Panc1 (cell line): ENCODE data around the gene ARHGEF7. TPM values are rescaled to one million over a fixed set of nuclear protein-coding genes. Genes with fewer than 3 reads are reported as not detected.

Source experiments
- ATAC-seq: fragments of 200-7000 bp; cut with Tn5 transposase; 2 replicates; pipeline ENCODE4 v1.9.1; 2020; ENCODE audit warnings: mild to moderate bottlenecking, moderate library complexity
- BruUV-seq: library from RNA; stranded (reverse); fragments of 400-500 nt; replicated peaks from 2 replicates; lab custom pipeline; 2021; lab: Mats Ljungman, UMichigan
- CTCF ChIA-PET: fragments of 300-600 bp; sonication (Branson Sonifier 250); formaldehyde crosslinking; loops from one replicate; lab custom pipeline; 2022; ENCODE audit warnings: antibody characterized with exemption; lab: Charles Lee
- POLR2A ChIA-PET: fragments of 300-600 bp; sonication (Branson Sonifier 250); formaldehyde crosslinking; loops from one replicate; lab custom pipeline; 2022; ENCODE audit warnings: antibody characterized with exemption; lab: Charles Lee
- DNase-seq: peaks from one replicate; pipeline ENCODE4 v3.0.0-alpha.2; 2010; ENCODE audit warnings: low read depth, low spot score
- H3K27ac ChIP-seq: 2 replicates; pipeline ENCODE4 v1.5.1; 2011; ENCODE audit warnings: mild to moderate bottlenecking, low read length, inconsistent platforms
- H3K27me3 ChIP-seq: fragments of 200-500 bp; sonication (Bioruptor generic); 2 replicates; pipeline ENCODE4 v1.6.0; 2014; ENCODE audit warnings: low read length, inconsistent platforms; ENCODE audit not compliant: control insufficient read depth, insufficient read depth
- H3K36me3 ChIP-seq: fragments of 200-500 bp; sonication (Bioruptor generic); 2 replicates; pipeline ENCODE4 v1.5.1; 2014; ENCODE audit warnings: inconsistent platforms, mild to moderate bottlenecking, low read length, moderate library complexity; ENCODE audit not compliant: control insufficient read depth, insufficient read depth
- H3K4me1 ChIP-seq: 2 replicates; pipeline ENCODE4 v1.5.1; 2011; ENCODE audit warnings: inconsistent platforms, mild to moderate bottlenecking, low read length, moderate library complexity; ENCODE audit not compliant: control insufficient read depth, insufficient read depth
- H3K4me3 ChIP-seq, 2 experiments: 2 replicates each; pipeline ENCODE4 v1.5.1; 2011 to 2012; ENCODE audit warnings: low read depth in 2 of 2, low read length in 2 of 2, mild to moderate bottlenecking in 2 of 2, inconsistent platforms in 1 of 2, moderate library complexity in 1 of 2
- H3K9me3 ChIP-seq: fragments of 200-500 bp; sonication (Bioruptor generic); 2 replicates; pipeline ENCODE4 v1.5.1; 2014; ENCODE audit warnings: low read depth, mild to moderate bottlenecking, inconsistent platforms, low read length, moderate library complexity; ENCODE audit not compliant: control insufficient read depth, insufficient read depth
- POLR2AphosphoS5 ChIP-seq: IDR thresholded peaks from 2 replicates; pipeline ENCODE4 v1.6.1; 2012; ENCODE audit warnings: mild to moderate bottlenecking, low read depth, low read length, moderate library complexity
- SIN3A ChIP-seq: IDR thresholded peaks from 2 replicates; pipeline ENCODE4 v1.6.1; 2012; ENCODE audit warnings: low read depth, mild to moderate bottlenecking, low read length, moderate library complexity, borderline replicate concordance; ENCODE audit not compliant: insufficient read depth
- TCF7L2 ChIP-seq: IDR thresholded peaks from 2 replicates; pipeline ENCODE4 v1.6.1; 2011; ENCODE audit warnings: mild to moderate bottlenecking, low read depth, low read length, inconsistent platforms
- in situ Hi-C: cut with HindIII; loops from 2 replicates; pipeline ENCODE4 v1.10.0; 2016; ENCODE audit warnings: low sequenced_read_pairs, low pct_unique_long_range_greater_than_20kb
- intact Hi-C: fragments of 100-400 bp; cut with micrococcal nuclease; formaldehyde crosslinking; loops from one replicate; pipeline ENCODE4 v1.10.0; 2022; ENCODE audit not compliant: unreplicated experiment
- total RNA-seq: library from RNA; stranded (reverse); gene quantifications from one replicate; pipeline ENCODE4 v1.2.1, GENCODE V29; 2021; ENCODE audit not compliant: unreplicated experiment
- TF ChIP-seq, protein P1 (sequence below), 2 experiments: IDR thresholded peaks; 2 replicates each; pipeline ENCODE4 v1.6.1; 2011 to 2012; ENCODE audit warnings: low read depth in 2 of 2, control low read depth in 1 of 2, low read length in 1 of 2, mild to moderate bottlenecking in 1 of 2, moderate library complexity in 1 of 2; ENCODE audit not compliant: insufficient read depth in 1 of 2
- TF ChIP-seq, protein P2 (sequence below): fragments of 450-650 bp; IDR thresholded peaks from 2 replicates; pipeline ENCODE4 v1.5.1; 2017; ENCODE audit warnings: mild to moderate bottlenecking

ARHGEF7 gene
- total RNA-seq, 1 experiment from 2014 or later = 36.4 TPM

DNA sequence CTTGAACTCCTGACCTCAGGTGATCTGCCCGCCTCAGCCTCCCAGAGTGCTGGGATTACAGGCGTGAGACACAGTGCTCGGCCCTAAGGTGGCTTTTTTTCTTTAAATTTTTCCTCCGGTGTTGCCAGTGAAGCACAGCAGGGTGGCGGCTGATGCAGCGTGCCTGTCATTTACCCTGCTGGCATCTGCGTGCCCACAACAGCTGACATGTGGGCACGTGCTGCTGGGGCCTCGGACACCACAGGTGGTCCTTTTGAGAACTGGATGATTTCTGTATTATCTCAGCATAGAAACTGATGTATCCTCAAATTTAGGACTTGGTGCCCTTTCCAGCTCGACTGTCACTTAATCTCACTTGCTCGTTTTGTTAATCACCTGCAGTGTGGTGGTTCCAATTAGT, 174.1 kb downstream of the ARHGEF7 start:
- POLR2A ChIA-PET = no interaction called here
- in situ Hi-C loops = no loop called here
- intact Hi-C loops = no loop called here
- ATAC-seq (no peak), DNase-seq (no peak)
- no TSS peak for BruUV-seq
- CTCF ChIA-PET = no interaction called here
- Histone ChIP-seq H3K4me1 (no peaks in the 10 kb centered on the region), H3K4me3 (no peak overlapping the region), H3K9me3 (no peaks in the 10 kb centered on the region), H3K27ac (no peak overlapping the region), H3K36me3 (0 out of 2 replicates have a peak, but pooled peaks cover 2% of the 10 kb centered on the region), H3K27me3 (no peaks in the 10 kb centered on the region)
- TF ChIP-seq, protein P1, sequence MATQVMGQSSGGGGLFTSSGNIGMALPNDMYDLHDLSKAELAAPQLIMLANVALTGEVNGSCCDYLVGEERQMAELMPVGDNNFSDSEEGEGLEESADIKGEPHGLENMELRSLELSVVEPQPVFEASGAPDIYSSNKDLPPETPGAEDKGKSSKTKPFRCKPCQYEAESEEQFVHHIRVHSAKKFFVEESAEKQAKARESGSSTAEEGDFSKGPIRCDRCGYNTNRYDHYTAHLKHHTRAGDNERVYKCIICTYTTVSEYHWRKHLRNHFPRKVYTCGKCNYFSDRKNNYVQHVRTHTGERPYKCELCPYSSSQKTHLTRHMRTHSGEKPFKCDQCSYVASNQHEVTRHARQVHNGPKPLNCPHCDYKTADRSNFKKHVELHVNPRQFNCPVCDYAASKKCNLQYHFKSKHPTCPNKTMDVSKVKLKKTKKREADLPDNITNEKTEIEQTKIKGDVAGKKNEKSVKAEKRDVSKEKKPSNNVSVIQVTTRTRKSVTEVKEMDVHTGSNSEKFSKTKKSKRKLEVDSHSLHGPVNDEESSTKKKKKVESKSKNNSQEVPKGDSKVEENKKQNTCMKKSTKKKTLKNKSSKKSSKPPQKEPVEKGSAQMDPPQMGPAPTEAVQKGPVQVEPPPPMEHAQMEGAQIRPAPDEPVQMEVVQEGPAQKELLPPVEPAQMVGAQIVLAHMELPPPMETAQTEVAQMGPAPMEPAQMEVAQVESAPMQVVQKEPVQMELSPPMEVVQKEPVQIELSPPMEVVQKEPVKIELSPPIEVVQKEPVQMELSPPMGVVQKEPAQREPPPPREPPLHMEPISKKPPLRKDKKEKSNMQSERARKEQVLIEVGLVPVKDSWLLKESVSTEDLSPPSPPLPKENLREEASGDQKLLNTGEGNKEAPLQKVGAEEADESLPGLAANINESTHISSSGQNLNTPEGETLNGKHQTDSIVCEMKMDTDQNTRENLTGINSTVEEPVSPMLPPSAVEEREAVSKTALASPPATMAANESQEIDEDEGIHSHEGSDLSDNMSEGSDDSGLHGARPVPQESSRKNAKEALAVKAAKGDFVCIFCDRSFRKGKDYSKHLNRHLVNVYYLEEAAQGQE (IDR thresholded peaks at IDR 0.05; ENCODE audit: insufficient read depth in 1 of 2, low read depth in 2 of 2, low read length in 1 of 2) = no peak
- TF ChIP-seq TCF7L2 (no peak), POLR2AphosphoS5 (no peak)
- TF ChIP-seq, protein P2, sequence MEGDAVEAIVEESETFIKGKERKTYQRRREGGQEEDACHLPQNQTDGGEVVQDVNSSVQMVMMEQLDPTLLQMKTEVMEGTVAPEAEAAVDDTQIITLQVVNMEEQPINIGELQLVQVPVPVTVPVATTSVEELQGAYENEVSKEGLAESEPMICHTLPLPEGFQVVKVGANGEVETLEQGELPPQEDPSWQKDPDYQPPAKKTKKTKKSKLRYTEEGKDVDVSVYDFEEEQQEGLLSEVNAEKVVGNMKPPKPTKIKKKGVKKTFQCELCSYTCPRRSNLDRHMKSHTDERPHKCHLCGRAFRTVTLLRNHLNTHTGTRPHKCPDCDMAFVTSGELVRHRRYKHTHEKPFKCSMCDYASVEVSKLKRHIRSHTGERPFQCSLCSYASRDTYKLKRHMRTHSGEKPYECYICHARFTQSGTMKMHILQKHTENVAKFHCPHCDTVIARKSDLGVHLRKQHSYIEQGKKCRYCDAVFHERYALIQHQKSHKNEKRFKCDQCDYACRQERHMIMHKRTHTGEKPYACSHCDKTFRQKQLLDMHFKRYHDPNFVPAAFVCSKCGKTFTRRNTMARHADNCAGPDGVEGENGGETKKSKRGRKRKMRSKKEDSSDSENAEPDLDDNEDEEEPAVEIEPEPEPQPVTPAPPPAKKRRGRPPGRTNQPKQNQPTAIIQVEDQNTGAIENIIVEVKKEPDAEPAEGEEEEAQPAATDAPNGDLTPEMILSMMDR = no peak

DNA sequence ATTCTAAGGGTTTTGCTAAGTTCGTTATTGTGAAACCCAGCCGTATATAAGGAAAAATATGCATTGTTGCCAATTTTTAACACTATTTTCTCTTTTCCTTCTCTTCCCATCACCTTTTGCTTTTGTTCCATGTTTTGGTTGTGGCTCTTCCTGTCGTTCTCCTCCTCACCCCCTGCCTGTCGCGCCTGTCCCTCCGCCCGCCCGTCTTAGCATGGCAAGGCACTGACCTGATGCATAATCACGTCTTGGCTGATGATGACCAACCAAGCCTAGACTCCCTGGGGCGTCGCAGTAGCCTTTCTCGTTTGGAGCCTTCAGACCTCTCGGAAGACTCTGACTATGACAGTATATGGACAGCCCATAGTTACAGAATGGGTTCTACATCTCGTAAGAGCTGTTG, 176.8 kb downstream of the ARHGEF7 start:
- ChIA-PET POLR2A (no interaction called here), CTCF (no interaction called here)
- Histone ChIP-seq H3K36me3 (no peaks in the 10 kb centered on the region), H3K4me3 (no peak overlapping the region), H3K9me3 (no peaks in the 10 kb centered on the region), H3K27ac (no peak overlapping the region), H3K4me1 (no peaks in the 10 kb centered on the region), H3K27me3 (no peaks in the 10 kb centered on the region)
- ATAC-seq = no peak
- BruUV-seq = no TSS peak
- TF ChIP-seq SIN3A = no peak
- TF ChIP-seq, protein P1 (IDR thresholded peaks at IDR 0.05; ENCODE audit: insufficient read depth in 1 of 2, low read depth in 2 of 2, low read length in 1 of 2) = no peak
- no peak for TF ChIP-seq TCF7L2
- no peak for TF ChIP-seq POLR2AphosphoS5
- TF ChIP-seq, protein P2 = no peak
- intact Hi-C loops = no loop called here
- no peak for DNase-seq
- in situ Hi-C loops = no loop called here
